Upper lobe of right lung (tissue), 1 donor: ENCODE results near the gene TTC33. TPM values are rescaled to one million over a fixed set of nuclear protein-coding genes. Genes with fewer than 3 reads are reported as not detected.
A peak's percentile ranks its signal among the peaks of the same experiment; 100 is the strongest.

ENCODE experiments used
- ATAC-seq: fragments of 200-7000 bp; cut with Tn5 transposase; one replicate; pipeline ENCODE4 v1.9.1; 2020; ENCODE audit warnings: mild to moderate bottlenecking, moderate library complexity
- DNase-seq: peaks from one replicate; pipeline ENCODE4 v3.0.0-alpha.2; 2020
- H3K27ac ChIP-seq: fragments of 200-600 bp; one replicate; pipeline ENCODE4 v1.8.0; 2022
- H3K27me3 ChIP-seq: fragments of 200-600 bp; one replicate; pipeline ENCODE4 v1.8.0; 2022; ENCODE audit warnings: mild to moderate bottlenecking
- H3K36me3 ChIP-seq: fragments of 200-600 bp; one replicate; pipeline ENCODE4 v1.8.0; 2022
- H3K4me1 ChIP-seq: fragments of 200-600 bp; one replicate; pipeline ENCODE4 v1.8.0; 2022
- H3K4me3 ChIP-seq: fragments of 200-600 bp; one replicate; pipeline ENCODE4 v1.8.0; 2022; ENCODE audit warnings: mild to moderate bottlenecking
- H3K9me3 ChIP-seq: fragments of 200-600 bp; one replicate; pipeline ENCODE4 v1.8.0; 2022
- intact Hi-C: fragments of 100-400 bp; cut with DNase I; formaldehyde crosslinking; loops from one replicate; pipeline ENCODE4 v1.11.0; 2022
- total RNA-seq: library from RNA; stranded (reverse); fragmentation: NEBNext Ultra II Directional; extraction: Animal tissue kit (Norgen Biotek cat#: 25700); gene quantifications from one replicate; pipeline ENCODE4 v1.2.1, GENCODE V29; 2021
- TF ChIP-seq, protein P1 (sequence below): fragments of 200-600 bp; IDR thresholded peaks from one replicate; pipeline ENCODE4 v1.8.0; 2022; ENCODE audit warnings: antibody characterized with exemption
- donor health status: DM: no; HTN: yes; CAD: no; lungs with severe emphysema.

The TTC33 gene
- total RNA-seq, 1 donor from 2014 or later, result 16.6 TPM

DNA sequence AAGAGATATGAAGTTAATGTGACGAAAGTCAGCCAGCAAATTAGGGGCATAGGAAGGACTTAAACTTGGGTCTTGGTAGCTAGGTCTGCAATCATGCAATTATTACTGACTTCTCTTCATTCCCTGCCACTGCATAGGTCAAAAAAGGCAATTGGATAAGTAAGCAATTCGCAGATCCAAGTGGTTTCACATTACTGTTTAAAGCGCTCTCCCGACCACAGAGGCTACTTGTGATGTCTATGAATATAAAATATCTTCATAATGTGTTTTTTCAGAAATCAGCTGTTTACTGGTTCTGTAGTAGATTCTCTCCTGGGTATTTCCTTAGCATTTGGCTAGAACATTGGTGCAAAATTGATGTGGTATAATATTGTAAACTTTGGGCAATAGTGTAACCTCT, 250.7 kb downstream of the TTC33 start:
- Histone ChIP-seq H3K36me3 (no peaks in the 10 kb centered on the region), H3K4me1 (no peaks in the 10 kb centered on the region), H3K27me3 (no peaks in the 10 kb centered on the region), H3K9me3 (no peaks in the 10 kb centered on the region), H3K27ac (no peak overlapping the region), H3K4me3 (no peak overlapping the region)
- TF ChIP-seq, protein P1, sequence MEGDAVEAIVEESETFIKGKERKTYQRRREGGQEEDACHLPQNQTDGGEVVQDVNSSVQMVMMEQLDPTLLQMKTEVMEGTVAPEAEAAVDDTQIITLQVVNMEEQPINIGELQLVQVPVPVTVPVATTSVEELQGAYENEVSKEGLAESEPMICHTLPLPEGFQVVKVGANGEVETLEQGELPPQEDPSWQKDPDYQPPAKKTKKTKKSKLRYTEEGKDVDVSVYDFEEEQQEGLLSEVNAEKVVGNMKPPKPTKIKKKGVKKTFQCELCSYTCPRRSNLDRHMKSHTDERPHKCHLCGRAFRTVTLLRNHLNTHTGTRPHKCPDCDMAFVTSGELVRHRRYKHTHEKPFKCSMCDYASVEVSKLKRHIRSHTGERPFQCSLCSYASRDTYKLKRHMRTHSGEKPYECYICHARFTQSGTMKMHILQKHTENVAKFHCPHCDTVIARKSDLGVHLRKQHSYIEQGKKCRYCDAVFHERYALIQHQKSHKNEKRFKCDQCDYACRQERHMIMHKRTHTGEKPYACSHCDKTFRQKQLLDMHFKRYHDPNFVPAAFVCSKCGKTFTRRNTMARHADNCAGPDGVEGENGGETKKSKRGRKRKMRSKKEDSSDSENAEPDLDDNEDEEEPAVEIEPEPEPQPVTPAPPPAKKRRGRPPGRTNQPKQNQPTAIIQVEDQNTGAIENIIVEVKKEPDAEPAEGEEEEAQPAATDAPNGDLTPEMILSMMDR, result no peak
- no peak for DNase-seq
- no peak for ATAC-seq
- intact Hi-C loops, result no loop called here

DNA sequence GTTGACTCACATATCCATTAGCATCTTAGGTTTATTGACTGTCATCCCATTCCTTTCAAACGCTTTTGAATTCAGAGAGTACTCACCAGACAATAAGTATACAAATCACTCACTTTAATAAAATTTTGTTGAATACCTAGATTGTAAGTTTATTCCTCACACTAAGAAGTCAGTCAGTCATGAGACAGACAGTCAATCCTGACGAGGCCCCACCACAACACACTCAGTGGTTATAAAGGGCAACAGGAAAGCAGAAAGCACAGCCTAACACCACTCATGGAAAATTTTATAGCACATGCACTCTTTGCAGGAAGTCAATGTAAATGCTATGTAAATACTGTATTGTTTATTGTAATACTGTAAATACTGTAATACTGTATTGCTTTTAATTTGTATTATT, 252.3 kb downstream of the TTC33 start:
- H3K27me3 ChIP-seq, result no peaks in the 10 kb centered on the region
- no peak overlapping the region for H3K27ac ChIP-seq
- intact Hi-C loops, result no loop called here
- no peaks in the 10 kb centered on the region for H3K36me3 ChIP-seq
- H3K9me3 ChIP-seq, result no peaks in the 10 kb centered on the region
- TF ChIP-seq, protein P1, result no peak
- H3K4me1 ChIP-seq, result peaks cover 4% of the 10 kb centered on the region
- no peak overlapping the region for H3K4me3 ChIP-seq
- ATAC-seq (peak; percentile 61), DNase-seq (no peak)

DNA sequence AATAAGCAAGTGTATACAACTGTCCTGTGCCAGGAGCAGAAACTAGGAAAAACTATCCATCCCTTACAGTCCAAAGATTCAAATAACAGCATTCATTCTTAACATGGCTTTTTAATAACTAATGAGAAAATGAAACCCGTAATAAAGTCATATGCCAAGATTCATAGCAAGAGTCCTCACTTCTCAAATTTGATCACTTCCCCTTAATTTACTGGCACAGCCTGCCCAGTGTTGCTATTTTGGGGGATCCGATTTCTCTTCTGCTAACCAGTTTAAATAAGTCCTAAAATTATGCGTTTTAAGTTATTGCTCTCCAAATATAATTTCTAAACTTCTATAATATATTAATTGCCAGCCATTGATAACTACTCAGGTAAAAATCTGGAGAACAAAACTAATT, 253.0 kb downstream of the TTC33 start:
- Histone ChIP-seq H3K4me1 (peaks cover 4% of the 10 kb centered on the region), H3K36me3 (no peaks in the 10 kb centered on the region), H3K4me3 (no peak overlapping the region), H3K27ac (peak overlapping the region; percentile 49), H3K9me3 (no peaks in the 10 kb centered on the region), H3K27me3 (no peaks in the 10 kb centered on the region)
- DNase-seq (no peak), ATAC-seq (peak; percentile 65)
- TF ChIP-seq, protein P1, result no peak
- intact Hi-C loops, result no loop called here

DNA sequence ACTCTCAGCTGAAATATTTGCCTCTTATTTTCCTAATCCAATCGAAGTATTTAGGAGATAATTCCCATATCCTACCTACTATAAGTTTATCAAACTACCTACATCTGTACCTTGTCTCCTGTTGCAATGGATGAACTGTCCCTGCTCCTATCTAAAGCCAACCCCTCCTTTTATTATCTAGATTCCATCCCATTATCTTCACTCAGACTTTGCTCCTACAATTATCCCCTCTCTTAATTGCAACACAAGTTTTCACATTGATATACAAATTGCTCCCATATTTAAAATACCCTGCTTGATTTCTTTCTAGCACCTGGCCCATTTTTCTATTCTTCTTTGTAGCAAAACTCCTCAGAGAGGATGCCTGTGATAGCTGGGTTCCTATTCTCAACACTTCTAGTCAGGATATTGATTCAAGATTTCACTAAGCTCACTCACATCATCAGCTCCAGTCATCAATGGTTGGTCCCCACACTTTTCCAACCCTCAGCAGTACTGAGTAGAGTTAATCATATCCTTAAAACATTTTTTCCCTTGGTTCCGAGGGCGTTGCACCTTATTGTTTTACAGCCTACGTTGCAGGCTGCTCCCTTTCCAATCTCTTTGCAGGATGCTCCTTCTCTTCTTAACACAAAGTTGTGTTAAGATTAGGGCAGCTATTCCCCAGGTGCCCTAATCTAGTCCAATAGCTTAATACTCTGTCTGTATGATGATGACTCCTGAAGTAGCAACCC, 253.9 kb downstream of the TTC33 start:
- H3K4me1 ChIP-seq, result peaks cover 4% of the 10 kb centered on the region
- H3K9me3 ChIP-seq, result no peaks in the 10 kb centered on the region
- DNase-seq, result no peak
- no peak for ATAC-seq
- TF ChIP-seq, protein P1, result no peak
- intact Hi-C loops, result no loop called here
- H3K27me3 ChIP-seq, result no peaks in the 10 kb centered on the region
- H3K4me3 ChIP-seq, result no peak overlapping the region
- H3K27ac ChIP-seq, result no peak overlapping the region
- no peaks in the 10 kb centered on the region for H3K36me3 ChIP-seq

DNA sequence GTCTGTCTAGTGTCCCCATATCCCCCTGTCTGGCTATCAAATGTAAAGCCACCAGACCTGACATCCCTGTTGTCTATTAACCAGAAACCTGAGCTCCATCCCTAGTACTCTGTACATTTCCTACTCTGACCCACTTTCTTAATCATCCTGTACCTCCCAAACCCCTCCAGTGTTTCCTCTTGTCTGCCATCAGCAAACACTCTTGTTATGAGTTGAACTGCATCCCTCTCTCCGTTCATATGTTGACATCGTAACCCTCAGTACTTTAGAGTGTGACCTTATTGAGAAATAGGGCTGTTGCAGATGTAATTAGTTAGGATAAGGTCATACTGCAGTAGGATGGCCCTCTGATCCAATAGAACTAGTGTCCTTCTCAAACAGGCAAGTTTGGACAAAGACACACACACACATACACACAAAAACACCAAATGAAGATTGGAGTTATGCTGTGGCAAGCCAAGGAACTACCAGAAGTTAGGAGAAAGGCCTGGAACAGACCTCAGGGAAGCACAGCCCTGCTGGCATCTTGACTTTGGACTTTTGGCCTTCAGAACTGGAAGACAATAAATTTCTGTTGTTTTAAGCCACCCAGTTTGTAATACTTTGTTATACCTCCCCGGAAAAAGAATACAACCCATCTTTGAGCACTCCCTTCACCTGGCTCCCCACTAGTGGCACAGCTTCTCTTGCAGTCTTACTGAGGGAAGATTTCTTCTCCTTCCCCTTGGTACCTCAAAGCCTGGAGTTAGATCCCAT, 256.1 kb downstream of the TTC33 start:
- H3K36me3 ChIP-seq, result no peaks in the 10 kb centered on the region

More for the DNA sequence above, 256.1 kb downstream of the TTC33 start:
- DNase-seq, result no peak
- no peaks in the 10 kb centered on the region for H3K9me3 ChIP-seq
- no peak overlapping the region for H3K27ac ChIP-seq
- peak; percentile 71 for ATAC-seq
- TF ChIP-seq, protein P1, result no peak
- peaks cover 4% of the 10 kb centered on the region for H3K4me1 ChIP-seq
- no peaks in the 10 kb centered on the region for H3K27me3 ChIP-seq
- intact Hi-C loops, result no loop called here
- H3K4me3 ChIP-seq, result no peak overlapping the region
